ENCODE results near the gene PCMT1.

DNA sequence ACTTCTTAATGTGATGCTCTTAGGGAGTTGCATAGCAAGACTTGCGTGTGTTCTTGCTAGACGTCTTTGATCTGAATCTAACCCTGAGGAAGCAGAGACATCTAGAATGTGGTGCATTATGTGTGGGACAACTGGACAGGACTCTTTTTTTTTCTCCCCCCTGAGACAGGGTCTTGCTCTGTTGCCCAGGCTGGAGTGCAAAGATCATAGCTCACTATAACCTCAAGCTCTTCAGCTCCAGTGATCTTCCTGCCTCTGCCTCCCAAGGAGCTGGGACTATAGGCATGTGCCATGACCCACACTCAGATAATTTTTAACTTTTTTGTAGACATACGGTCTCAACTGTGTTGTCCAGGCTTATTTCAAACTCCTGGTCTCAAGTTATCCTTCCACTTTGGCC, 34.0 kb downstream of the PCMT1 start:
- TF ChIP-seq, protein P1, sequence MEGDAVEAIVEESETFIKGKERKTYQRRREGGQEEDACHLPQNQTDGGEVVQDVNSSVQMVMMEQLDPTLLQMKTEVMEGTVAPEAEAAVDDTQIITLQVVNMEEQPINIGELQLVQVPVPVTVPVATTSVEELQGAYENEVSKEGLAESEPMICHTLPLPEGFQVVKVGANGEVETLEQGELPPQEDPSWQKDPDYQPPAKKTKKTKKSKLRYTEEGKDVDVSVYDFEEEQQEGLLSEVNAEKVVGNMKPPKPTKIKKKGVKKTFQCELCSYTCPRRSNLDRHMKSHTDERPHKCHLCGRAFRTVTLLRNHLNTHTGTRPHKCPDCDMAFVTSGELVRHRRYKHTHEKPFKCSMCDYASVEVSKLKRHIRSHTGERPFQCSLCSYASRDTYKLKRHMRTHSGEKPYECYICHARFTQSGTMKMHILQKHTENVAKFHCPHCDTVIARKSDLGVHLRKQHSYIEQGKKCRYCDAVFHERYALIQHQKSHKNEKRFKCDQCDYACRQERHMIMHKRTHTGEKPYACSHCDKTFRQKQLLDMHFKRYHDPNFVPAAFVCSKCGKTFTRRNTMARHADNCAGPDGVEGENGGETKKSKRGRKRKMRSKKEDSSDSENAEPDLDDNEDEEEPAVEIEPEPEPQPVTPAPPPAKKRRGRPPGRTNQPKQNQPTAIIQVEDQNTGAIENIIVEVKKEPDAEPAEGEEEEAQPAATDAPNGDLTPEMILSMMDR (IDR thresholded peaks at IDR 0.05; ENCODE audit: poor library complexity), result no peak
- TF ChIP-seq EZH2phosphoT487 (IDR thresholded peaks at IDR 0.05; ENCODE audit: low read depth, severe bottlenecking, unreplicated experiment), result no peak
- no peak for TF ChIP-seq EZH2 (IDR thresholded peaks at IDR 0.05; ENCODE audit: borderline replicate concordance)

All from hepatocyte (in vitro differentiated cells).